ENCODE measurements around the gene DXO. TPM values are rescaled to one million over a fixed set of nuclear protein-coding genes. Genes with fewer than 3 reads are reported as not detected.

The DXO gene
- total and polyA plus RNA-seq, 2 of the 13 experiments (the other 11 are each of a cell fraction or from before 2014, with no cell fraction given) = 18.6 to 26.2 TPM

DNA sequence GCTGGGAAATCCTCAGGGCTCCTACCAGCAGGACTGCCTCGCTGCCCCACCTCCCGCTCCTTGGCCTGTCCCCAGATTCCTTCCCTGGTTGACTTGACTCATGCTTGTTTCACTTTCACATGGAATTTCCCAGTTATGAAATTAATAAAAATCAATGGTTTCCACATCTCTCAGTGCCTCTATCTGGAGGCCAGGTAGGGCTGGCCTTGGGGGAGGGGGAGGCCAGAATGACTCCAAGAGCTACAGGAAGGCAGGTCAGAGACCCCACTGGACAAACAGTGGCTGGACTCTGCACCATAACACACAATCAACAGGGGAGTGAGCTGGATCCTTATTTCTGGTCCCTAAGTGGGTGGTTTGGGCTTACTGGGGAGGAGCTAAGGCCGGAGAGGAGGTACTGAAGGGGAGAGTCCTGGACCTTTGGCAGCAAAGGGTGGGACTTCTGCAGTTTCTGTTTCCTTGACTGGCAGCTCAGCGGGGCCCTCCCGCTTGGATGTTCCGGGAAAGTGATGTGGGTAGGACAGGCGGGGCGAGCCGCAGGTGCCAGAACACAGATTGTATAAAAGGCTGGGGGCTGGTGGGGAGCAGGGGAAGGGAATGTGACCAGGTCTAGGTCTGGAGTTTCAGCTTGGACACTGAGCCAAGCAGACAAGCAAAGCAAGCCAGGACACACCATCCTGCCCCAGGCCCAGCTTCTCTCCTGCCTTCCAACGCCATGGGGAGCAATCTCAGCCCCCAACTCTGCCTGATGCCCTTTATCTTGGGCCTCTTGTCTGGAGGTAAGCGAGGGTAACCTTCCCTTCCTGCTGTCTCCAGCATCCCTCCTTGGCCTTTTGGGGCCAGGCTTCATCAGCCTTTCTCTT lies 26.2 kb downstream of the DXO start, which contains the start of gene CFB (continued):
- TF ChIP-seq, protein P1, sequence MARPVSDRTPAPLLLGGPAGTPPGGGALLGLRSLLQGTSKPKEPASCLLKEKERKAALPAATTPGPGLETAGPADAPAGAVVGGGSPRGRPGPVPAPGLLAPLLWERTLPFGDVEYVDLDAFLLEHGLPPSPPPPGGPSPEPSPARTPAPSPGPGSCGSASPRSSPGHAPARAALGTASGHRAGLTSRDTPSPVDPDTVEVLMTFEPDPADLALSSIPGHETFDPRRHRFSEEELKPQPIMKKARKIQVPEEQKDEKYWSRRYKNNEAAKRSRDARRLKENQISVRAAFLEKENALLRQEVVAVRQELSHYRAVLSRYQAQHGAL (CRISPR knock-in tag; IDR thresholded peaks at IDR 0.05; ENCODE audit: not compliant biosample characterization) = no peak
- TF ChIP-seq ZNF678 (CRISPR knock-in tag; IDR thresholded peaks at IDR 0.05) = no peak
- TF ChIP-seq CREM (IDR thresholded peaks at IDR 0.05) = peak; percentile 92
- TF ChIP-seq CREM (CRISPR knock-in tag; IDR thresholded peaks at IDR 0.05) = no peak
- TF ChIP-seq NCOA5 (CRISPR knock-in tag; IDR thresholded peaks at IDR 0.05) = 0 out of 2 replicates have a peak, but pooled peaks have one; percentile 44
- TF ChIP-seq, protein P2, sequence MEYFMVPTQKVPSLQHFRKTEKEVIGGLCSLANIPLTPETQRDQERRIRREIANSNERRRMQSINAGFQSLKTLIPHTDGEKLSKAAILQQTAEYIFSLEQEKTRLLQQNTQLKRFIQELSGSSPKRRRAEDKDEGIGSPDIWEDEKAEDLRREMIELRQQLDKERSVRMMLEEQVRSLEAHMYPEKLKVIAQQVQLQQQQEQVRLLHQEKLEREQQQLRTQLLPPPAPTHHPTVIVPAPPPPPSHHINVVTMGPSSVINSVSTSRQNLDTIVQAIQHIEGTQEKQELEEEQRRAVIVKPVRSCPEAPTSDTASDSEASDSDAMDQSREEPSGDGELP (IDR thresholded peaks at IDR 0.05; ENCODE audit: borderline replicate concordance, low read depth) = no peak; the same call in 1 of the 2 replicates
- TF ChIP-seq CAMTA2 (CRISPR knock-in tag; IDR thresholded peaks at IDR 0.05; ENCODE audit: borderline replicate concordance) = peak; percentile 88
- no peak for TF ChIP-seq SCMH1 (CRISPR knock-in tag; IDR thresholded peaks at IDR 0.05; ENCODE audit: borderline replicate concordance)
- peak; percentile 74; the same call in 1 of the 2 replicates for TF ChIP-seq SMAD3 (CRISPR knock-in tag; IDR thresholded peaks at IDR 0.05)
- TF ChIP-seq NR3C1 (CRISPR knock-in tag; IDR thresholded peaks at IDR 0.05) = 0 out of 2 replicates have a peak, but pooled peaks have one; percentile 24
- TF ChIP-seq ZNF552 (CRISPR knock-in tag; IDR thresholded peaks at IDR 0.05; ENCODE audit: borderline replicate concordance) = peak; percentile 26
- peak; percentile 68; the same call in 1 of the 2 replicates for TF ChIP-seq SRY (CRISPR knock-in tag; IDR thresholded peaks at IDR 0.05)
- peak; percentile 22; the same call in 1 of the 2 replicates for TF ChIP-seq KLF11 (CRISPR knock-in tag; IDR thresholded peaks at IDR 0.05)
- peak; percentile 89 for TF ChIP-seq ERF (CRISPR knock-in tag; IDR thresholded peaks at IDR 0.05)
- TF ChIP-seq, protein P3, sequence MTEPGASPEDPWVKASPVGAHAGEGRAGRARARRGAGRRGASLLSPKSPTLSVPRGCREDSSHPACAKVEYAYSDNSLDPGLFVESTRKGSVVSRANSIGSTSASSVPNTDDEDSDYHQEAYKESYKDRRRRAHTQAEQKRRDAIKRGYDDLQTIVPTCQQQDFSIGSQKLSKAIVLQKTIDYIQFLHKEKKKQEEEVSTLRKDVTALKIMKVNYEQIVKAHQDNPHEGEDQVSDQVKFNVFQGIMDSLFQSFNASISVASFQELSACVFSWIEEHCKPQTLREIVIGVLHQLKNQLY (CRISPR knock-in tag; IDR thresholded peaks at IDR 0.05) = peak; percentile 64
- peak; percentile 84 for TF ChIP-seq MTA1 (CRISPR knock-in tag; IDR thresholded peaks at IDR 0.05; ENCODE audit: borderline replicate concordance)
- peak; percentile 56 for TF ChIP-seq YEATS4 (CRISPR knock-in tag; IDR thresholded peaks at IDR 0.05; ENCODE audit: borderline replicate concordance)
- peak; percentile 57; the same call in 1 of the 2 replicates for TF ChIP-seq ATF1 (CRISPR knock-in tag; IDR thresholded peaks at IDR 0.05)
- no peak; the same call in 1 of the 2 replicates for TF ChIP-seq JUNB (CRISPR knock-in tag; IDR thresholded peaks at IDR 0.05; ENCODE audit: borderline replicate concordance)
- TF ChIP-seq, protein P4, sequence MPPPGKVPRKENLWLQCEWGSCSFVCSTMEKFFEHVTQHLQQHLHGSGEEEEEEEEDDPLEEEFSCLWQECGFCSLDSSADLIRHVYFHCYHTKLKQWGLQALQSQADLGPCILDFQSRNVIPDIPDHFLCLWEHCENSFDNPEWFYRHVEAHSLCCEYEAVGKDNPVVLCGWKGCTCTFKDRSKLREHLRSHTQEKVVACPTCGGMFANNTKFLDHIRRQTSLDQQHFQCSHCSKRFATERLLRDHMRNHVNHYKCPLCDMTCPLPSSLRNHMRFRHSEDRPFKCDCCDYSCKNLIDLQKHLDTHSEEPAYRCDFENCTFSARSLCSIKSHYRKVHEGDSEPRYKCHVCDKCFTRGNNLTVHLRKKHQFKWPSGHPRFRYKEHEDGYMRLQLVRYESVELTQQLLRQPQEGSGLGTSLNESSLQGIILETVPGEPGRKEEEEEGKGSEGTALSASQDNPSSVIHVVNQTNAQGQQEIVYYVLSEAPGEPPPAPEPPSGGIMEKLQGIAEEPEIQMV (CRISPR knock-in tag; IDR thresholded peaks at IDR 0.05; ENCODE audit: low read depth) = 0 out of 2 replicates have a peak, but pooled peaks have one; percentile 23
- TF ChIP-seq GATA4 (IDR thresholded peaks at IDR 0.05; ENCODE audit: borderline replicate concordance, low read depth) = no peak; the same call in 1 of the 2 replicates
- no peak; the same call in 1 of the 2 replicates for TF ChIP-seq NAIF1 (CRISPR knock-in tag; IDR thresholded peaks at IDR 0.05; ENCODE audit: borderline replicate concordance)
- TF ChIP-seq ATM (IDR thresholded peaks at IDR 0.05; ENCODE audit: borderline replicate concordance) = no peak
- TF ChIP-seq, protein P5, sequence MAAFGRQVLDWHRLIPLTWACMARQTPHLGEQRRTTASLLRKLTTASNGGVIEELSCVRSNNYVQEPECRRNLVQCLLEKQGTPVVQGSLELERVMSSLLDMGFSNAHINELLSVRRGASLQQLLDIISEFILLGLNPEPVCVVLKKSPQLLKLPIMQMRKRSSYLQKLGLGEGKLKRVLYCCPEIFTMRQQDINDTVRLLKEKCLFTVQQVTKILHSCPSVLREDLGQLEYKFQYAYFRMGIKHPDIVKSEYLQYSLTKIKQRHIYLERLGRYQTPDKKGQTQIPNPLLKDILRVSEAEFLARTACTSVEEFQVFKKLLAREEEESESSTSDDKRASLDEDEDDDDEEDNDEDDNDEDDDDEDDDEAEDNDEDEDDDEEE (CRISPR knock-in tag; IDR thresholded peaks at IDR 0.05) = peak; percentile 79; the same call in 1 of the 2 replicates
- TF ChIP-seq SMARCE1 (IDR thresholded peaks at IDR 0.05; ENCODE audit: borderline replicate concordance) = no peak
- TF ChIP-seq NR2F6 (IDR thresholded peaks at IDR 0.05) = peak; percentile 94
- peak; percentile 97 for TF ChIP-seq NR2F6 (CRISPR knock-in tag; IDR thresholded peaks at IDR 0.05)

All from HepG2 (cell line).